HCEC 1CT (cell line): ENCODE measurements around the gene PCED1A.
"Not testable (repeated sequence)": the region's sequence is repeated elsewhere in the genome, so short reads cannot be mapped to it uniquely, and the experiment has no call there.

Experiments
- DNase-seq: peaks from one replicate; pipeline ENCODE4 v3.0.0-alpha.2; 2017

PCED1A gene

DNA sequence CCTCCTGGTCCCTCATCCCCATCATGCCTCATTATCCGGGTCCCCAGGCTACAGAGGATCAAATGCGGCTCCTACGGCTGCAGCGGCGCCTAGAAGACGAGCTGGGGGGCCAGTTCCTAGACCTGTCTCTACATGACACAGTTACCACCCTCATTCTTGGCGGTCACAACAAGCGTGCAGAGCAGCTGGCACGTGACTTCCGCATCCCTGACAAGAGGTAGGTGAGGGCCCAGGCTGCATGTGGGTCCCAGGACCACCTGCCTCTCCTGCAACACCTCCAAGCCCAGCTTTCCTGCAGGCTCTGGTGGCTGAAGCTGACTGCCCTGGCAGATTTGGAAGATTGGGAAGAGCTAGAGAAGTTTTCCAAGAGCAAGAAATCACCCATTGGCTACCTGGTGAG, 24.6 kb upstream of the PCED1A start:
- no peak for DNase-seq

DNA sequence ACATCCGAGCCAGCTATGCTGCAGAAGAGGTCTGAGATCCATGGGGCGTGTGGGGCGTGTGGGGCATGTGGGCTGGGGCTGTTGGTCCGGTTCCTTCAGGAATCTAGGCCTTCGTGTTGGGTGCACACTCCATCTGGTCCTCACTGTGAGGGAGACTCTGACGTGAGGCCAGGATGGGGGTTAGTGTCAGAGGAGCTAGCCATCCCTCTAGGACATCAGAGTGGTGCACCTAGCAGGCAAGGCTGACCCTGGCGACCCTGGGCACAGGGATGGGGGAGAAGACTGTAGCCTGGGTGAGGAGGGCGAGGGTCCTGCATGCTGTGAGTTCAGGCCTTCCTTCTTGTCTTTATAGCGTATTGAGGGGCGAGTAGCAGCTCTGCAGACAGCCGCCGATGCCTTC, 24.2 kb upstream of the PCED1A start:
- no peak for DNase-seq

DNA sequence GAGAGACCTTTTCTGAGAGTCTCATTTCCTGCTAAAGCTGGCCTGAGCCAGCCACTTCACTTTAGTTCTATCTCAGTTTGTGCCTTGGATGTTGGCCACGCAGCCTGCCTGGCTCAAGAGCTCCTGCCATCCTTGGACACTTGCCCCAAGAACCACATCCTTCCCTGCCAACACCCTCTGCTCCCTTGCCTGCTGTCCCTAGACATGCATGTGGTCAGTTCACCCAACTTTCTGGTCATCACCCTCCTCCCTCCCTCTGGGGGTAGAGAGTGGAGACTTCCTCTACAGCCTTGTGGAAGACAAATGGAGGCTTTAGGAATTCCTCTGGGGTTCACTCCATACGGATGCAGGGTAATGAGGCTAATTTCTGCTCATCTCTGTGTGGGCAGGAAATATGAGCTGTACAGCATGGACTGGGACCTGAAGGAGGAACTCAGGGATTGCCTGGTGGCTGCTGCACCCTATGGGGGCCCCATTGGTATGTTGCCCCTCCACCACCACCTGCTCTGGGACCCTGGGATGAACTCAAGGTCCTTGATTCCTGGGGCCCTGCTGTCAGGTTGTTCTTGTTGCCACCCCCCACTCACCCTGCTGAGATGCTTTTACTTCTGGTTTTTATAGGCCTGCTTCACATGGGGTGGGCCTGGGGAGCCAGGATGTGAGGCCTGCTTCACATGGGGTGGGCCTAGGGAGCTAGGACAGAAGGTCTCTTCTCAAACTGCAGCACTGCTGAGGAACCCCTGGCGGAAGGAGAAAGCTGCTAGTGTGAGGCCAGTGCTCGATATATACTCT, 19.1 kb upstream of the PCED1A start:
- no peak for DNase-seq

- DNase-seq = no peak
Measured at GRCh38 chr20:2858591-2858990, 18.1 kb upstream of the PCED1A start.

DNA sequence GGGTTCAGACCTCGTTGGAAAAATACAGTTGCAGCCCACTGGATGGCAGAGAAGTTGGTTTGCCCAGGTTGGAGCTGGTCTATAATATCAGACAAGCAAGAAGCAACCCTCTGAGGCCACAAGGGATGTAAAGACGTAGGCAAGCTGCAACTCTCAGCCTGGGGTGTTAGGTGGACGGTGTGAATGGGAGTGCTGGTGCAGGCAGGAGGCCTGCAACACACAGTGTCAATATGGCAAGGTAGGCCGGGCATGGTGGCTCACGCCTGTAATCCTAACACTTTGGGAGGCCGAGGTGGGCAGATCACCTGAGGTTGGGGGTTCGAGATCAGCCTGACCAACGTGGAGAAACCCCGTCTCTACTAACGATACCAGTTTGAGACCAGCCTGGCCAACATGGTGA, 10.6 kb upstream of the PCED1A start:
- DNase-seq = no peak

DNA sequence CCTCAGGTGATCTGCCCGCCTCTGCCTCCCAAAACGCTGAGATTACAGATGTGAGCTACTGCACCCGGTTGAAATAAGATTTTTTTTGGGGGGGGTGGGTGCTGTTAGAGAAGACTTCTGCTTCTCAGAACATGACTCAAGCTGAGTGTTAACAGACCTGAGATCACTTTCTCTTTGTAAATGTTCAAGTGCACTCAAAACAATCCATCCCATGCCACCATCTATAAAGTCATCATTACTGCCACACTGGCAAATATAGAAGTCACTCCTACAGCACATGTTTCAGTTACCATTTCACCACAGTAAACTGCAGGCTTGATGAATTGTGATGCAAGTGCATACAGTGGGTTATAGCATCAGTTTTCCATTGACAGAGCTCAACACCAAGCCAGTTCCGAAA, 9.1 kb upstream of the PCED1A start:
- no peak for DNase-seq

DNA sequence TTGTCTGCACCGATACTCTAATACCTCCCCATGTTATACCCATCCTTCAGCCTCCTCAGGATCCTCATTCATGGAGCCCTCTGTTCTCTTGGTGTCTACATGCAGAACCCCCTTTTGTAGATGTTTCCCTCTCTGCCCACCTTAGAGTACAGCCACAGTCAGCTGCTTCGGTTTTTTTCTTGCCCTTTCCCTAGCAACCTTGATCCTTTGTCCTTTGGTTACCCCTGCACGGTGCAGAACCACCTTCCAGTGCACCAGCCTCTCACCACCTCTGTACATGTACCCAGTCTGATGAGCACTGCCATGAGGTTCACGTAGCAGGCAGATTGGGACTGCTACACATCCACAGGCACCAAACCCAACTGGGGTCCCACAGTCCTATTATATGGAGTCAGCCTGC, 7.3 kb upstream of the PCED1A start:
- DNase-seq = no peak

DNA sequence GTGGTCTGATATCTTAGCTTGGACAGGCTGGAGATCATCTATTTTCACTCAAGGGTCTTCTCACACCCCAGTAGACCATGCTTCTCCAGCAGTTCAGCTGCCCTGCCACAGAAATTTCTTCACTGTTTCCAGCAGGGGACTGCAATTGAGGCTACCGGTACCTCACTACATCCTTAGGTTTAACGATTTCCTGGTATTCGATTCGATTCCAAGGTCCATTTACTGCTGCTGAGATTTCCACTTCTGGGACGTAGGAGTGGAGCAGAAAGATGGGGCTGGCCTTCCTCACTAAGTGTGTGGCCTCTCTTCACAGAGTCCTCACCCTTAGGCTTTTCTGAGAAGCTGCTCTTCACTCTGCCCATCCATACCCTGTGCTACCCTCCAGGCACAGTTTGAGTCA, 6.2 kb upstream of the PCED1A start:
- no peak for DNase-seq

DNA sequence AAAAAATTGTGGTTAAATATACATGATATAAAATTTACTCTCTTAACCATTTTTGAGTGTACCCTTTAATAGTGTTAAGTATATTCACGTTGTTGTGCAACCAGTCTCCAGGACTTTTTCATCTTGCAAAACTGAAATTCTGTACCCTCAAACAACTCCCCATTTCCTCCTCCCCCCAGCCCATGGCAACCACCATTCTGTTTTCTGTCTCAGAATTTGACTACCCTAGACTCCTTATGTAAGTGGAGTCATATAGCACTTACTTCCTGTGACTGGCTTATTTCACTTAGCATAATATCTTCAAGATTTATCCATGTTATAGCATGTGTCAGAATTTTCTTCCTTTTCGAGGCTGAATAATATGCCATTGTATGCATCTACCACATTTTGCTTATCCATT, 5.2 kb upstream of the PCED1A start:
- no peak for DNase-seq

- peak; percentile 68 for DNase-seq
Measured at GRCh38 chr20:2840967-2841531, 594 bp upstream of the PCED1A start.

DNA sequence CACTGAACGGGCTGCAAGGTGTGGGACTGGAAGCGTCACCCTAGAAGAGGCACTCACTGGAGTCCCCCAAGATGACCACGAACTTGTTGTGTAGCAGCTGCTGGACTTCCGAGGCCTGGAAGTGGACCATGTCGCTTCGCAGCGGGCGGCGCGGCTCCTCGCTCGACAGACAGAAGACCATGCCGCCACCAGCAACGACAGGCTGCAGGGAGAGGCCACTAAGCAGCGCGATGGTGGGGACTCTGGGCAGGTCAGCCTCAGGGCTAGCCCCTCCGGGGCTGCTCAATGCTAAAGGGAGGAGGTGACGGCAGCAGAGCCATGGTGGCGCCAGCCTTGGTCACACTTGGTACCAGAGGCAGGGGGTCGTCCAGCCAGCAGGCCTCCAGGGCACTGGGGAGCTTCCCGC, 720 bp downstream of the PCED1A start:
- DNase-seq = no peak

DNA sequence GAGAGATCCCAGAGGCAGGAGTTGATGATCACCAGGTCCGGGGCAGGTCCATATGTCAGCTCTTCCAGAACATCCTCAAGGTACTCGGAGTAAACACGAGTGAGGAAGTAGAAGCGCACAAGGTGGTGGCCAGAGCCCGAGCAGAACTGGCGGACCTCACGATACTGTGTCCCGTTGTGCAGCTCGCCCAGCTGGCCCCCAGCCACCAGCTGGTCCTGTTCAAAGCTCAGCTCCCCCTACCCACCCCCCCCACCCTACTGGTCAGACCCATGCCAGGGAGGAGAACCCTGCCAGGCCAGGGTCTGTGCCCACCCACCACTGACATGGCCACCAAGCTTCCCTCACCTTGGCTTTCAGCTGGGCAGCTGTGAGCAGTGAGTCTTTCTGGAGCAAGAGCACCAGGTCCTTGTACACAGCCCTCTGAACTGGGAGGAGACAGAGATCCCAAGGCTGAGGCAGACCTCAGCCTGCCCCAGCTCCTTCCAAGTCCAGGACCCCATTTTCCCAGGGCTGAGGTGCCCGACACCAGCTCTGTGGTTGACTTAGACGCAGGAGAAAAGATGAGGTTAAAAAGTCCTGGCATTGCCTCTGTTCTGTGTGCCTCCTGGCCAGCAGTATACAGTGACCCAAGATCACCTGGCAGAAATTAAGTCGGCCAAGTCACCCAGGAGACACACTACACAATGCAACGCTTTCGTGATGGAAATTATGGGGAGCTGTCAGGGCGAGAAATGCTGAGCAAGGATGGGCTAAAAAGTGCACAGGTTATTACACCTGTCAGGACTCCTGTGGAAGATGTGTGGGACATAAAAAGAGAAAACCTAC, 1.4 kb downstream of the PCED1A start:
- DNase-seq = no peak

- DNase-seq = no peak
Measured at GRCh38 chr20:2838170-2838797, 2.2 kb downstream of the PCED1A start.

GRCh38 chr20:2837221-2837960, 3.1 kb downstream of the PCED1A start:
- no peak for DNase-seq

DNA sequence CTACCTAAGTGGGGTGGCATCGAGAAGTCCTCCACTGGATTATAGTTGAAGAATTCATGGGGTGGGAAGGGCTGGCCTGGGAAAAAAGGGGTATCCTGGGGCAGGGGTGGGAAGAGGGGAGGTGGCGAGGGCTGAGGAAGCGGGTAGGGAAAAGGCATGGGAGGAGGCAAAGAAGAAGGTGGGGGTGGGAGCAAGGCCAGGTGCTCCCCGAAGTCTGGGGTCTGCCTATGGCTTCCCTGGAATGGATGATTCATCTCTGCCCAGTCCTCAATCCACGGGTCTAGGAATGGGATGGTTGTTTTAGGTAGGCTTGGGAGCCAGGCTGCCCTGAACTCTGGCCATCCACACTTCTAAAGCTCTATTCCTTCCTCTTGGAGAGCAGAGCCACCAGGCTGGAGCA, 4.4 kb downstream of the PCED1A start:
- no peak for DNase-seq

GRCh38 chr20:2835331-2835796, 5.1 kb downstream of the PCED1A start:
- DNase-seq = no peak

- no peak for DNase-seq
Measured at GRCh38 chr20:2834401-2835110, 5.9 kb downstream of the PCED1A start.

- DNase-seq = no peak
Measured at GRCh38 chr20:2833761-2834160, 6.7 kb downstream of the PCED1A start.

DNA sequence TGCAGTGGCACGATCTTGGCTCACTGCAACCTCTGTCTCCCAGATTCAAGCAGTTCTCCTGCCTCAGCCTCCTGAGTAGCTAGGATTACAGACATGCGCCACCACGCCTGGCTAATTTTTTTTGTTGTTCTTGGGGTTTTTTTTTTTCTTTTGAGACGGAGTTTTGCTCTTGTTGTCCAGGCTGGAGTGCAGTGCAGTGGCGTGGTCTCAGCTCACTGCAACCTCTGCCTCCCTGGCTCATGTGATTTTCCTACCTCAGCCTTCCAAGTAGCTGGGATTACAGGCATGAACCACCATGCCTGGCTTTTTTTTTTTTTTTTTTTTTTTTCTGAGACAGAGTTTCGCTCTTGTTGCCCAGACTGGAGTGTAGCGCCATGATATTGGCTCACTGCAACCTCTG, 9.2 kb downstream of the PCED1A start:
- DNase-seq = not testable (repeated sequence)

DNA sequence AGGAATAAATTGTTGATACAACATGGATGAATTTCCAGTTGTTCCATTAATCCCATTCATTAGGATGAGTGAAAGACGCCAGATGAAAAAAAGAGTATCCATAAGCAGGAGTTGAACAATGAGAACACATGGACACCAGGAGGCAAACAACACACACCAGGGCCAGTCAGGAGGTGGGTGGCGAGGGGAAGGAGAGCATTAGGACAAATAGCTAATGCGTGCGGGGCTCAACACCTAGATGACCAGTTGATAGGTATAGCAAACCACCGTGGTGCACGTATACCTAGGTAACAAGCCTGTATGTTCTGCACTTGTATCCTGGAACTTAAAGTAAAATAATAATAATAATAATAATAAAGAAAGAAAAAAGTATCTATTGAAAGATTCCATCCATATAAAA, 11.1 kb downstream of the PCED1A start:
- DNase-seq = no peak

DNA sequence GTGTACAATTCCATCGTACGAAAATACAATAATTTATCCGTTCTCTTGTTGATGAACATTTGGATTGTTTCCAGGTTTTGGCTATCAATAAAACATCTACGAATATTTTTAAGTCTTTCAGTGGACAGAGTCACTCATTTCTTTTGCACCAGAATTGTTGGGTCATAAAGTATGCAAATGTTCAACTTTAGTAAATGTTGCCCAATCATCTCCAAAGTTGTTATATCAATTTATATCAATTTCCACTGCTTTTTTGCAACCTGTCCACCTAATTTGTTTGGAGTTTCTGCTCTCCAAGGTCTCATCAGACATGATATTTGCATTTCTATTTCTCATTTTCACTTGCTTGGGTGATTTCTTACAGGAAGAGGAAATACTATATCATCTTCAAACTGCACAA, 13.8 kb downstream of the PCED1A start:
- DNase-seq = no peak

DNA sequence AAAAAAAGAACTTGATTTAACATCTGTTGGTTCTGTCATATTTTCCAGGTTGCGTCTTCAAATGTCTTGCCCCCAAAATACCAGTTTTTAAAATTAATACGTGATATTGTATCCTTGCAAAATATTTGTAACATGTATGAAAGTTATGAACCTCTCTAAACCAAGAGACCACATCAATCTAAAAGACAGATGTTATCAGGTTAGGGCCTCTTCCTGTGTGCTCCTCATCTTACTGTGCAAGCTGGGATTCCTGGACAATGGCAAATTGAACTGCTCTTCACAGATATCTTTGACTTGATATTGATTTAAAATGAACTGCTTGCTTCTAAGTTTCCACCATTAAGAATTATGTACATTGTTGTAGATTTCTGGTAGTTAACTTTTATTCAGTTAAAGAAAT, 14.7 kb downstream of the PCED1A start:
- DNase-seq = no peak
